HG02678 (cell line): ENCODE results near the gene VSTM2B.

Source experiments
- ATAC-seq: cut with Tn5 transposase; IDR thresholded peaks from one replicate; pipeline ENCODE4 v1.9.1; 2021; ENCODE audit warnings: mild to moderate bottlenecking, moderate library complexity; ENCODE audit not compliant: unreplicated experiment

The VSTM2B gene

DNA sequence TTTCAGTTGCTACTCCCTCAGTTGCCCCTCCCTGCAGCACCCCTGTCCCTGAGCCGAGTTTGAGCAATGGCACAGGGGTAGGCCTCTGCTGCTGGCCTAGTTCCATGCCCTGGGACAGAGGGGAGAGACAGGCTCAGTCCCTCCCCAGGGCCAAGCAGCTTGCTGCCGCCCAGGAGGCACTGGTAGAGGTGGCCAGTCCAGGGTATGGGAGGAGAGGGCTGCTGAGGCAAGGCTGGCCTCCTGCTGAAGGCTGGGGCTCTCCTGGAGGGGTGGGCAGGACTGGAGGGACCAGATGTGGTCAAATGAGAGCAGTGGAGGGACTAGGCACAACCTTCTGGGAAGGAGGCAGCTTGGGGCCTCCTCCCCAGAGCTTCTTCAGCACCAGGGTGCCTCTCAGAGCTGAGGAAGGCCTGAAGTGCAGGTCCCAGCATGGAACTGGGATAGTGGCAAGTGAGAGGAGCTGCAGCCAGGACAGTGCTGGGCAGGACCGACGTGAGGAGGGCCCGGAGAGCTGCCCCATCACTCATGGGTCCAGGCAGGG, 29.8 kb upstream of the VSTM2B start:
- ATAC-seq = no peak

DNA sequence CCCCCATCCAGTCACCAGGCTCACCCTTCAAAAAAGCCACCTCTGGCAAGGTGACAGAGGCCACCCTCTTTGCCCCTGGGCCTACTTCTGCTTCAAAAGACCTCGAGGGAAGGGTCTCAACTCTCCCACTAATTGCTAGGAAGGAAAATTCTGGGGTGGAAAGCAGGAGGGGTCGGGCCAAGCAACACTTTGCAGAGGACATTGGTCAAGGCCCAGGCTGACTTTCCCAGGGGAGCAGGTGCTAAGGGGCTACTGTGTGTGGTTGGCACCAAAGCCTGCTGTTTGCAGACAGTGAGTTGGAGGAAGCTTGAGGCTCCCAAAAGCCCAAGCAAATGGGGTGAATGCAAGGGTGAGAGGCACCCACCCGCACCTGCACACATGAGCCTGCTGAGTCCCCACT, 28.6 kb upstream of the VSTM2B start:
- no peak for ATAC-seq

DNA sequence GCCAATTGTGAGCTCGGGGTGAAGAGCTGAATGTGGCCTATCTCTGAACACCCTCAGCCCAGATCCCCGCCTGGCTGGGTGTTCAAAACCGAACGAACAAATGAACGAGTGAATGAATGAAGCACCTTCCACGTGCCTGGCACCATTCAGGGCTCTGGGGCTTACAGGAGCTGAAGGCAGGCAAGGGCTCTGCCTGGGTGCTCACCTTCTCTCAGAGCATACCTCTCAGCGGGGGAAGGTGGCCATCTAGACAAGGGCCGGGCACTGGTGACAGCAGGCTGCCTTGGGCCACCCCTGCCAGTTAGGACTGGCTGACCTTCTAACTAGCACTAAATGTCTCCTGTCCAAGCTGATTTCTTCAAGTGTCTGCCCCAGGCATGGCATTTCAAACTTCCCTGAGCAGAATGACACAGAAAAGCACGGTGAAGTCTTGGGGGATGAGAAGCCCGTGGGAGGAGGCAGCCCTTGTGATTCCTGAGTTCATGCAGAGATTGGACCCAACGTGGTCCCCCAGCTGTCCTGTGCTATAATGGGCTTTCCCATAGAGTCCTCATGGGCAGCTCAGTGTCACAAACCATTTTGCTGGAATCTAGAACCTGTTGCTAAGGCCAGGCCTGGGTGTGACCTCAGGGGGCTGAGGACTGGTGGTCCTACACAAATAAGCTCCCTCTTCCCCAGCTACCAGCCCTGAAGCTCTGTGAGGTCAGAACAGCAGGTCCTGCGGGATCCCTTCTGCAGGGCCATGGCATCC, 27.9 kb upstream of the VSTM2B start:
- ATAC-seq = no peak

DNA sequence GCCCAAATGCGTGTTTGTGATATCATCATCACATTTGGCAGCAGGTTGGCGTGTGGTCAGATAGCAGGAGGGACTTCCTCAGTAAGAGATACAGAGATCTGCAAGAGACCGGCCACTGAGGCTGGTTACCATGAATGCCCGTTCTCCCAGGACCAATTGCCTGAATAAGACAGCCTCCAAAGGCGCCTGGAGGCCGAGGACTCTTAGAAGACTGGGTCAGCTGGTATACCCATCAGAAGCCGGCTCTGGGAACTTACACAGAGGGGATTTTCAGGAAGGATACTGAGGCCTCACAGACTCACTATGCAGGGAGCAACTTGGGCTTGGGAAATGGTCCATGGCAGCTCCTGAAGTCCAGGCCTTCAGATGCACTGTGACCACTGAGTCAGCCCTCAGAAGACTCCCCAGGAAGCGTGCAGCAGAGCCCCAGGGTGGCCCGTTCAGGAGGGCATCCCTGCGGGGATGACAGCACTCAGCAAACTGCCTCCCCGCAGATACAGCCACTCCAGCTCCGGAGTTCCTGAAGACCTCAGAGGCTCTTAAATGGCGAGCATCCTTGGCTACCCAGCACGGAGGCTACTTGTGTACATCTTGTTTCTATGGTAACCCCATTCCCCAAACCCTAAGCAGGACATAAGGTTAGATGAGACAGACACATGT, 26.4 kb upstream of the VSTM2B start:
- no peak for ATAC-seq

DNA sequence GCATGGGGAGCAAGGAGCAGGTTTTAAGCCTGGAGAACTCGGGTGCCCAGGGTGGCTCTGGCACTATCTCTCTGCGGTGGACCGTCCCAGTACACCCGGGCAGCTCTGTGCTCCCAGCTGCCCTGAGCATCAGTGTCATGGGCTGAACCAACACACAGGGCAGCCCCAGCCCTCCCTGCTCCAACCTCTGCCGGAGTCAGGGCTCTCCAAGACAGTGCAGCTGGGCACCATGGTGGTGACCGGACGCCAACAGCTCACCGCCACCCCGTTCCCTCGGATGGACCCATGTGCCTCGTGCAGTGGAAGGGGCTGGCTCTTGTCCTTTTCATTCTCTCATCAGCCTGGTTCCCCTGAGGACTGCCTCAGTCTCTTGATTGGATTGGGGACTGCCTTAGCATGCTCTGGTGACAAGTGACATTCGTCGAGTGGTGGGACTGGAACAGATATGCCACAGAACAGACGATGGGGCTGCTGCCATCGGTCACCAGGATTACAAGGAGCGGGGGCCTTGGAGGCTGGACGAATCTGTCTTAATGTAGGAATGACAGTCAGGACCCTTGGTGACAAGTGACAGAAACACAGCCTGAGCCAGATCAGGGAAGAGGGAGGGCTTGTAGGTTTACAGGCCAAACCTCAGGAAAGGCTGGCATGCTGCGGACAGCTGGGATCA, 25.7 kb upstream of the VSTM2B start:
- ATAC-seq = no peak

DNA sequence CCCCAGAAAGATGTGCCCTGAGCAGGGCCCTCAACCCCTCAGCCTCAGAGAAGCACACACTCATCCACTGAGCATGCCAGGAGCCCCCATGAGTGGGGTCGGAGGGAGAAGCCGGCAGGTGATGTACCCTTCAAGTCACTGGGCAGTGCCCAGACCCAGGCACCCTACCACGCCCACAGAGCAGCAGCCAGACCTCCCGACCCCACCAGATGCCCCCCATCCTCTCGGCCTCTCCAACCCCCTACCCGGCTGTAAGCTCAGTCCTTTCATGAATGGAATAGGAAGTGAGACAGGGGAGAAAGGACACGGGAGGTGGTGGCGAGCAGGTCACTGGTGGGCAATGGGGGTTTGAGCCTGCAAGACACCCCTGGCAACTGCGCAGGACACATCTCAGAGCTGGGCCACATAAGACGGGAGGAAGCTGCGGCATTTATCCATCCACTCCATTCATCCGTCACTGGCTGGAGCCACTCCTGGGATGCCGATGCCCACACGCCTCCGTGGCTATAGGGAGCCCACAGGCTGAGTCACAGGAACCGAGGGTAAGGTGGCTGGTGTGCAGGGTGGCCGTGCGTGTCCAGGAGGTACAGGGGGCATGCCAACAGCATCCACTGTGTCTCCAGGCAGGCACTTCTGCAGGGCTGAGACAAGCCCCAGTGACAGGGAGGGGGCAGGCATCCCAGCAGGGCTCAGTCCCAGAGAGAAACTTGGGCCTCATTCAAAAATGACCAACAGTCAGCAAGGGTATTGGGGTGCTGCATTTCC, 23.8 kb upstream of the VSTM2B start:
- no peak for ATAC-seq

DNA sequence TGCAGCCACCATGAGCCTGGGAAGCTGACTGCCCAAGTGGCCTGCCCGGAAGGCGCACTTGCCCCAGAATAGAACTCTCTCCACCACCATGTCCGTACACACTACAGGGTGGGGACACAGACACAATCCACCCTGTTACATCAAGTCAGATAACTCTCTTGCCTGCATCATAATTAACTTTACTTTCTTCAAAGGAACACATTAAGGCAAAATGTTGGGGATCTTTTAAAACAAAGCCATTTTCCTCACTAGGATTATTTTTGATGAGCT, 23.3 kb upstream of the VSTM2B start:
- no peak for ATAC-seq

DNA sequence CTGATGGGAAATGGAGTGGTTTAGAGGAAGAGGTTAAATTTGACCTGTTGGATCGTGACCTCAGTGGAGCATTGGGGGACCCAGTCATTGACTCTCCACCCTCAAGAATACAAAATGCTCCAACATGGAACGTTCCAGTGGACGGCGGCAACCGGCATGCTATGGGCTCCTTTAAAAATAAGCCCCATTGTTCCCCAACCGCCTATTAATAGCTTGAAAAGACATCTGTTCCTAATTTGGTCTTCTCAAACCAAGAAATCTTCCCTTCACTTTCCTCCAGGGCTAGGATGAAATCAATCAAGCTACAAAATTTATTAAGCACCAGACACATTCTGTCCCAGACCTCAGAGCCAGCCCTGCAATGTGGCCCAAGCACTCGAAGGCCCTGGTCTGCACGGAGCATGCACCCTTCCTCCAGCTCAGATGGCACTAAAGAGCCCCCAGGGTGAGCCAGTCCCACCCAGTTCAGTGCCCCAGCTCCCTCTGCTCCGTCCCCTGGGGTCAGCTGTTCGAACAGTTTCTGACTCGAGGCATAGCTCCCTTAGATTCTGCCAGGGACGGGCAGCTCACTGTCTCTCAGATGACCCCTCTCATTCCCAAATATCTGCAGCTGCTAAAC, 22.5 kb upstream of the VSTM2B start:
- ATAC-seq = no peak

DNA sequence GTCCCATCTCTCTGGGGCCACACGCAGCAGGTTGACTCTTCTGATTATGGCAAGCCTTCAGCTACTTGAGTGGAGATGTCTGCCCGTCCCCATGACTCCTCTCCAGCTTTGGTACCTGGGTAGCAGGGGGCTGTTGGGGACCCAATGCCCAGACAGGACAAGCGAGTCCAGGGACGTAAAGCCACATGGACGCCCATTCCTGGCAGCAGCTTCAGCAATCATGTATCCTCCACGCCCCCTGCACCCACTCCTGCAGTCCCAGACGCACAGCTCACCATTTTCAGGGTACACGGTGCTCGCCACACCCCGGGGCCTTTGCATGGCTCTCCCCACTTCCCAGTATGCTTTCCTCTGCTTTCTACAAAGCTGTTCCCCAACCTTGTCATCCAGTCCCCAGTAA, 22.0 kb upstream of the VSTM2B start:
- ATAC-seq = no peak

DNA sequence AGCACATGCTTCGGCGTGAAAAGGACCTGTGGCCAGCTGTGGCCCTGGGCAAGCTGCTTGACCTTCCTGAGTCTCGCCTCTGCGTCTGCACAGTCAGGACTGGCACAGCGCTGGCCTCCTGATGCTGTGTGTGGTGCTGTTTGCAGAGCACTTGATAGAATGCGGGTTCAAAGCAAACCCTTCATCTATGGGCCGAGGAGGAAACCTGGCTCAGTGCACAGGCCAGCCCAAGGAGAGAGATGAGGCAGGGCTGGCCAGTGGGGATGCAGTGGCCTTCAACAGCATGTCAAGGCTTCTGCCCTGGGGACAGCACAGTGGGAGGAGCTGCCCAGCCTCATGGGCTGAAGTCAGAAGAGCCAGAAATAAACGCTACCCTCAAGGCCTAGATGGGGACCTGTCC, 21.3 kb upstream of the VSTM2B start:
- ATAC-seq = no peak

DNA sequence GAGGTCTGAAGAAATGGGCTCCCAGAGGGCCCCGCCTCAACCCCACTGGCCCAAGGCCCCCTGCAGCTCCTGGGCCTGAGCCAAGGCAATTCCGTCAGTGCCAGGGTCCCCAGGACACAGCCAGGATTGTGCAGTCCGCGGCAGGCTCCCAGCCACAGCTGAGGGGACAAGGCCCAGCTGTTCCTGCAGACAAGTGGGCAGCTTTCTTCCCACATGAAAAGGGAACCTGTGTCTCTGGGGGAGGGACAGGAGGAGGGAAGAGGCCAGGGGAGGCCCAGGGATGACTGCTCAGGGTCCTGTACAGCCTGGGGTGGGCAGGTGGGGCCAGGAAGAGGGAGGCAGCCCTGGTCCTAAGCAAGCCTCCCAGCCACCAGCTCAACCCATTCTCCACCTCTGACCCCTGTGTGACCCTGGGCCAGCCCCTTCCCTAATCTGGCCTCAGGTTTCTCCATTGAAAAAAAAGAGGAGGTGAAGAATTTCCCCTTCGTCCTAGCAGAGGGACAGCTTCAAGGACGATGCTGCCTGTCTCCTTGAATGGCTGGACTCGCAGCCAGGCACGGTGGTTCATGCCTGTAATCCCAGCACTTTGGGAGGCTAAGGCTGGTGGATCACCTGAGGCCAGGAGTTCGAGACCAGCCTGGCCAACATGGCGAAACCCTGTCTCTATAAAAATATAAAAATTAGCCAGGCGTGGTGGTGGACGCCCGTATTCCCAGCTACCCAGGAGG, 20.5 kb upstream of the VSTM2B start:
- no peak for ATAC-seq

DNA sequence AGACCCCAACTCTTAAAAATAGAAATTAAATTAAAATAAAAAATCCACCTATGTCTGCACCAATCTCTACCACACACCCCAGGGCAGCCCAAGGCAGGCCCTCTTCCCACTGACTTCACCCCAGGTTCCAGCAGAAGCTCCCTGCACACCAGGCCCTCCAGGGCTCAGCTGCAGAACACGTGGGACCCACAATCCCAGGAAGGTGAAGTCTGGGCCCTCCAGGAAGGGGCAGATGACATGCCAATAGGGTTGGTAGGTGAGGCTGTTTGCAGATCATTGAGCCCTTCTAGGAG, 19.2 kb upstream of the VSTM2B start:
- ATAC-seq = no peak

DNA sequence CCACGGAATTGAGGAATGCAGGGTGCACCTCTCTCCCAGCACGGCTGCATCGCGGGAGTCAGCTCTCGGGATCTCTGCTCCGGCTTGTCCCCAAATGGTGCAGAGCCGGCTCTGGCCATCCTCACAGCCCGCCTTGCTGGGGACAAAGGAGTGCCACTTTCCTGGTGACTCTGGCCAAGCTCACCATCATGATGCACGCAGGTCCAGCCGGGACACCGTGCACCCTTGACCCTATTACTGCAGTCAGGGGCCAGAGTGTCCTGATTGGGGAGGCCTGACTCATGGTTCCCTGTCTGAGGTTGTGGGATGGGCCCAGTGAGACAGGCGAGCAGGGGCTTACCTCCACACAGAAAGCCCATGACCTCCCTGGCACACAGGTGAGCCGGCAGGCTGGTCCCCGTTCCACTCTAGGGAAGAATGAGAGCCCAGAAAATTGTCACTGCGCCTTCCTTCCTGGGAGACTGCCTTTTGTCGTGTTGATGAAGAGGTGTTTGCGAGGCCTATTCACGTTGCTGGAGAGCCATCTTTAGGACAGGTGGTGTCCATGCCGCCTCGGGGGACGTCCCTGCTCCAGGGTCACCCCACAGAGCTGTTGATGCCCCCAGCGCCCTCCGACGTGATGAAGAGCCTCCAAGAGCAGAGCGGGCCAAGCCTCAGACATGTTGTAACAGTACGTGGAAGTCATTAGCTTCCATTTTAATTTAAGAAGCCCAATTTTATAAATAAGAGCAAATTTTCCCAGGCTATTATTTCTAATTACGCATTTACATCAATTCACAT, 18.5 kb upstream of the VSTM2B start:
- no peak for ATAC-seq

DNA sequence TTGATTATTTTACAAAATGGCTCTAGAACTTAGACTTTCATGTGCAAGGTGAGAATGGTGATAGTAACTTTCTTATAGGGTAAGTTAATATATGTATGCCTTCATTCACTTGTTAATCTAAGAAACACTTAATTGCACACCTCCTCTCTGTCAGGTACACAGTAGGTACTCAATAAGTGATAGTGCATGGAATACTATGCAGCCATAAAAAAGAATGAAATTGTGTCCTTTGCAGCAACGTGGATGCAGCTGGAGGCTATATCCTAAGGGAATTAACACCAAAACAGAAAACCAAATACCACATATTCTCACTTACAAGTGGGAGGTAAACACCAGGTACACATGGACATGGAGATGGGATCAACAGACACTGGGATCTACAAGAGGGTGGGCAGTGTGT, 17.6 kb upstream of the VSTM2B start:
- no peak for ATAC-seq

DNA sequence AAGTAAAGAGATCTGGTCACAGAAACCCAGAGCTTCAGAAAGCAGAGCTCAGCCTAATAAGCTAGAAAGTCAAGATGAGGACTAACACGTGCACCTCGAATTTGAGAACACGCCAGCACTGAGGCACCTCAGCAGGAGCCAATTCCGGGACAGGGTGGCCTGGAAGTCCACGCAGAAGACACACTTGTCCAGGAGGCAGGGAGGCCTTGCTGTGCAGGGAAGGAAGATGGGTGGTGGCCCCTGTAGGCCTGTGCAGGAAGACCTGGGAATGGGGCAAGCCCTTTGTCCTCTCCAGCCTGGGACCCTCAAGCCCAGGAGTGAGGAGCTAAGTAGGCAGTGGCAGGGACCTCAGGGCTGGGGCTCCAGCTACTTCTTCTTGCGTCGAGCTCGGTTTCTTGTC, 16.3 kb upstream of the VSTM2B start:
- no peak for ATAC-seq

DNA sequence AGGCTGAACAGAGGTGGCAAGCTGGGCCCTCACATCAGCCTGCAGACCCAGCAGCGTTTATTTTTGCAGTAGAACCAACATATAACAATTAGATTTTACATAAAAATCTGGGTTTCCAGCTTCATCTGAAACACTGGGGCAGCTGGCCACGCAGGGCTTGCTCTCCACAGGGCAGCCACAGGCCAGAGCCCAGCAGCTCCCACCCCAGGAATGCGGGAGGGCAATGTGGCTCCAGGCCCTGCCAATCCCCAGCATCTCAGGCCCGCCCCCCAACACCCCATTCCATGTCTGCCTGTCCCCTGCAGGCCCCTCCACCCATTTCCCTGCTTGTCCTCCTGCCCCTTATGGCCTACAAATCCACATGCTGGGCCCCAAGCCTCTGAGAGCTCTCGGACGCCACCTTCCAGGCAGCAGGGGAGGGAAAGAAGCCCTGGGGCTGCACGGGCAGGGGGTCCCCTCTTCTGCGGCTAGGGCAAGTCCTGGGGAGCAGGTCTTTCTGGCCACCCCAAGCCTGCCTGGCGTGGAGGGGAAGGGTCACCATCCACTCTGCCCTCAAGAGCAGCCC, 15.0 kb upstream of the VSTM2B start:
- no peak for ATAC-seq

DNA sequence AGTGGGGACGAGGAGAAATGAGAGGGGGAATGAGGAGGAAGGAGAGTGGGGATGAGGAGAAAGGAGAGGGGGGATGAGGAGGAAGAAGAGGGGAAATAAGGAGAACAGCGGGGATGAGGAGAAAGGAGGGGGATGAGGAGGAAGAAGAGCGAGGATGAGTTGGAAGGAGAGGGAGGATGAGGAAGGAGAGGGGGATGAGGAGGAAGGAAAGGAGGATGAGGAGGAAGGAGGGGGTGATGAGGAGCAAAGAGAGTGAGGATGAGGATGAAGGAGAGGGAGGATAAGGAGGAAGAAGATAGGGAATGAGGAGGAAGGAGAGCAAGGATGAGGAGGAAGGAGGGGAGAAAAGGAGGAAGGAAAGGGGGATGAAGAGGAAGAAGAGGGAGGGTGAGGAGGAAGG, 14.0 kb upstream of the VSTM2B start:
- no peak for ATAC-seq

DNA sequence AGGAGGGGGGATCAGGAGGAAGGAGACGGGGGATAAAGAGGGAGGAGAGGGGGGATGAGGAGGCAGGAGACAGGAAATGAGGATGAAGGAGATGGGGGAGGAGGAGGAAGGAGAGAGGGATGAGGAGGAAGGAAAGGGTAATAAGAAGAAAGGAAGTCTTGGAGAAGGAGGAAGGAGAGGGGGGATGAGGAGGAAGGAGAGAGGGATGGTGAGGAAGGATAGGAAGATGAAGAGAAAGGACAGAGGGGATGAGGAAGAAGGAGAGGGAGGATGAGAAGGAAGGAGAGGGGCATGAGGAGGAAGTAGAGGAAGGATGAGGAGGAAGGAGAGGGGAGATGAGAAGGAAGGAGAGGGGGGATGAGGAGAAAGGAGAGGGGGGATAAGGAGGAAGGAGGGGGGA, 13.0 kb upstream of the VSTM2B start:
- no peak for ATAC-seq

DNA sequence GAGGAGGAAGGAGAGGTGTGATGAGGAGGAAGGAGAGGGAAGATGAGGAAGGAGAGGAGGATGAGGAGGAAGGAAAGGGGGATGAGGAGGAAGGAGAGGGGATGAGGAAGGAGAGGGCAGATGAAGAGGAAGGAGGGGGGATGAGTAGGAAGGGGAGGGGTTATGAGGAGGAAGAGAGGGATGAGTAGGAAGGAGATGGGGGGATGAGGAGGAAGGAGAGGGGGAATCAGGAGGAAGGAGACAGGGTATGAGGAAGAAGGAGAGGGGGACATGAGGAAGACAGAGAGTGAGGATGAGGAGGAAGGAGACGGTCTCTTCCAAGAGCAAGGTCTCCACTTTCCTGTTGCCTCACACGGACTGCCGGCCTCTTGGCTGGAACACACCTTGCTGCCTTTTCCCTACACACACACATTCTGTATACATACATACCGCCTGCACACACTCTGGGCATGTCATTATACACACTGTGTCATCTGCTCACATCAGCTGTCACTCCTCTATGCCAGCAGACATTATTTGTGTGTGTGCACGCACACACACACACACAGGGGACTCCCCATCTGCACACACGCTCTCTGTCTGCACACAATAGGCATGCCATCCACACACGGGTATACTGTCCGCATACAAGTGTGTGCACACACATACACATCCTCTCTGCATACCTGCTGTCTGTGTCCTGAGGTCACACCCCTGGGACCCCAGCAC, 11.1 kb upstream of the VSTM2B start:
- ATAC-seq = no peak
